GM19238 (cell line): ENCODE measurements around the gene SYNE1.
"Not testable (repeated sequence)": the region's sequence is repeated elsewhere in the genome, so short reads cannot be mapped to it uniquely, and the experiment has no call there.

Experiments
- DNase-seq: peaks from one replicate; pipeline ENCODE4 v3.0.0; 2011; ENCODE audit warnings: low spot score; ENCODE audit not compliant: insufficient read length

Gene SYNE1

DNA sequence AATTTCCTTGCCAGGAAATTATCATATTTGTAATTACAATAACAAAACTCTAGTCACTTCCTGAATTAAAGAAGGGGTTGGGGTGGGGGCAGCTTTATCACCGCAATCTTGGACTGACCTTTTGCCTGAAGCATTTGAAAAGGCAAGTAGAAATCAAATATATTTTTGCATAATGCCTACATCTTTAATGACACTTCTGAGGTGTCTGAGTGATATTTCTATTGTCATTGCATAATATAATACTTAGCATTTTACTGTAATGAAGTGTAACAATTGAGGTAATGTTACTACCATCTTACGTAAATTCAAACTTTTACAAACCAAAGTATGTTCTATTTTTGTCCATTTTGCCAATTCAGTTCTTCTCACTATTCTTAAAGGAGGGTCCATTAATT, 65.2 kb downstream of the SYNE1 start:
- no peak for DNase-seq

GRCh38 chr6:152571089-152571488, 66.1 kb downstream of the SYNE1 start:
- no peak for DNase-seq

DNA sequence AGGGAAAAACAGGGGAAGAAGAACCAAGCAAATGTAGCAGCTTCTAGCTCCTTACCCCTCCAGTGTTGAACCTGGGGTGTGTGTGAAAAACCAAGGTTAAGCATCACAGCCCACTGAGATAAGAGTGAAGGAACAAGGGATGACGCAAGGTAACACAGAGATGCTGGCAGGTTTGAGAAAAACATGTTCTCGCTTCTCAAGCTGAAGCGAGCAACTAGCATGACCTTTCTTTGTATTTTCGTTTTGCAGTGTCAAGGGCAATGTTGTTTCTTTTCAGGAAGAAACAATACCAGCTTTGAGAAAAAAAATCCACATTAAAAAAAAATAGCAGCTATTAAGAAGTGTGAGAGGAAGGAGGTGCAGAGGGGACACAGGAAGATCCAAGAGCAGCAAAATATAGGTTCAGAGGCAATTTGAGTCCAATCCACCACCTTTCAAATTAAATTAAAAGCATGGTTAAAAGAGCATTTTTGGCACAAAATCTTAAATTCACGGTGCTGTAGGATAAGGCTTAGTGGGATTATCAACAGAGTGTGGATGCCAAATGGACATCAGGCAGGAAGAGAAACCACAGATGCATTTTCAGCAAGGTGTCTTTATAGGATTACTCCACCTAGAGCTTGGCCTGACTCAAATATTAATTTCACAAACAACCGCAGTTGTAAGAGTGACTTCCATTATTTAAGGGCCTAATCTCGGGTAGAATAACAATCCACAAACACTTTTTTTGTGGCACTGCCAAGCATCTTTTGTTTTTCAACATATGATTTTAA, 70.9 kb downstream of the SYNE1 start:
- DNase-seq, result no peak

DNA sequence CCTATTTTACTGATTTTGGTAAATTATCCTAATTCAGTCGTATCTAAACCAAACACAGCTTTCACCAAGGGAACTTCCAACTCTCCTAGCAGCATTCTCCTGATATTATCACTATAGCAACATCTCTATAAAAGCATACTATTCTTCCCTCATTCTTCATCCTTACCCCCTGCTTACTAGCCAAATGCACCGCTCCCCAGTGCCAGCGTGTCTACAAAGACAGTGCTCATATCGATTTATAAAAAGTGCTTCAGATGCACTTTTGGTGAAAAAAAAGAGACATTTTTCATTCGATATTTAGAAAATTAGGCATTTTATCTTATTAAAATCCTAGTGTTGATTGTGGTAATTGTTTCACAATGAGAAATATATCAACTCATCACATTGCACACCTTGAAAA, 74.0 kb downstream of the SYNE1 start:
- no peak for DNase-seq

DNA sequence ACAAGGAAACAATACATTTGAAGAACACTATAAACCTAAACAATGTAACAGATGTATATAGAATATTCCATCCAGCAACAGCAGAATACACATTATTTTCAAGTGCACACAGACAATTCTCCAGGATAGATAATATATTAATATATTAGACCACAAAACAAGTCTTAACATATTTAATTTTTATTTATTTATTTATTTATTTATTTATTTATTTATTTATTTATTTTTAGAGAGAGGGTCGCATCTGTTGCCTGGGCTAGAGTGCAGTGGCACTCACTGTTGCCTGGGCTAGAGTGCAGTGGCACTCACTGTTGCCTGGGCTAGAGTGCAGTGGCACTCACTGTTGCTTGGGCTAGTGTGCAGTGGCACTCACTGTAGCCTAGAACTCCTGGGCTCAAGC, 78.4 kb downstream of the SYNE1 start:
- not testable (repeated sequence) for DNase-seq

- no peak for DNase-seq
These were observed 79.7 kb downstream of the SYNE1 start for GRCh38 chr6:152557502-152557901.

GRCh38 chr6:152554851-152555250, 82.3 kb downstream of the SYNE1 start:
- DNase-seq, result no peak

DNA sequence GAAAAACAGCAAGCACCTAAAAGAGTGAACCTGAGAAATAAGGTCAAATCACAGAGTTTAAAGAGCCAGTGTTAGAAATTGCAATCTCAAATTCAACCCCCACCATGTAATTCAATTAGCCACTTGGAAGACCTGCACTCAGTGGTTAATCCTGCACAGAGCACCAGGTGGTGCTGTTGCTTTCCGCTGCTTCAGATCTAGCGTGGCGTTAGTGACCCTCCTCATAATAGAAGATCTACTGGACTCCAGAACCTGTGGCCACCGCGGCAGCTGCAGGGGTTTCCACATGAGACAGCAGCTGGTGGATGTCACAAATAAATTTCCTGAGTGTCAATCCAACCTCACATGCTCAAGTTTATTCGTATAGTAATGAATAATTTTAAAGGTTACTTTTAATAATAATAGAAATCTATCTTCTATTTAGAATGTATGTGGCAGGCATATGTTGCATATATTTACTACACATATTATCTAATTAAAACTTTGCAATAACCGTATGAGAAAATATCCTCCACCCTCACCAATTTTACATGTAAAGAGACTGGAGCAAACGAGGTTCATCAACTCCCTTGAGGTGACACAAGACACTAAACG, 84.4 kb downstream of the SYNE1 start:
- DNase-seq, result no peak

DNA sequence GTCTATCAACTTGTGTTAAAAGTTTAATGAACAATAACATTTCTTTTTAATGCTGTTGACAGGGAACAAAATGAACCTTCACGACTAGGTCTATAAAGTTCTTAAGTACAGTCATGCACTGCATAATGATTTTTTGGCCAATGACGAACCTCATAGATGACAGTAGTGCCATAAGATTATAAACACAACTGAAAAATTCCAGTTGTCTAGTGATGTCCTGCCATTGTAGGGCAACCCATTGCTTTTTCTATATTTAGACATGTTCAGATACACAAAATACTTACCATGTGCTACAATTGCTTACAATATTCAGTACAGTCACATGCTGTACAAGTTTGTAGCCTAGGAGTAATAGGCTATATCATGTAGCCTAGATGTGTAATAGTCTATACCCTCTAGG, 93.6 kb downstream of the SYNE1 start:
- no peak for DNase-seq

GRCh38 chr6:152540381-152540780, 96.8 kb downstream of the SYNE1 start:
- no peak for DNase-seq

DNA sequence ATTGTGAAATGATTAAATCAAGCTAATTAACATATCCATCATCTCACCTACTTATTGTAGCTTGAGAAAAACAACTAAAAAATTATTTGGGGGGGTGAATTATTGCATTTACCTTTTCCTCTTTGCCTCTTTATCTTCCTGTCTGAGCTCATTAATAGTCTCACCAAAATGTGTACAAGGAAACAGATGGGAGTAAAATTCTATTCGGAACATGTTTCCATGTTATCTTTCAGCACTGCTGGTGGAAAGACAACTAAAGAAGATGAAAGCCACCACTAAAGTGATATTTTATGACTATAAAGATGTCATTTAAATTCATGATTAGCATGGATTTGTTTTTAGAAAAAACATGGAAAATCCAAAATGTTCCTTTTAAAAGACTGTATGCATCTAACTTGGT, 102.6 kb downstream of the SYNE1 start:
- DNase-seq, result no peak

DNA sequence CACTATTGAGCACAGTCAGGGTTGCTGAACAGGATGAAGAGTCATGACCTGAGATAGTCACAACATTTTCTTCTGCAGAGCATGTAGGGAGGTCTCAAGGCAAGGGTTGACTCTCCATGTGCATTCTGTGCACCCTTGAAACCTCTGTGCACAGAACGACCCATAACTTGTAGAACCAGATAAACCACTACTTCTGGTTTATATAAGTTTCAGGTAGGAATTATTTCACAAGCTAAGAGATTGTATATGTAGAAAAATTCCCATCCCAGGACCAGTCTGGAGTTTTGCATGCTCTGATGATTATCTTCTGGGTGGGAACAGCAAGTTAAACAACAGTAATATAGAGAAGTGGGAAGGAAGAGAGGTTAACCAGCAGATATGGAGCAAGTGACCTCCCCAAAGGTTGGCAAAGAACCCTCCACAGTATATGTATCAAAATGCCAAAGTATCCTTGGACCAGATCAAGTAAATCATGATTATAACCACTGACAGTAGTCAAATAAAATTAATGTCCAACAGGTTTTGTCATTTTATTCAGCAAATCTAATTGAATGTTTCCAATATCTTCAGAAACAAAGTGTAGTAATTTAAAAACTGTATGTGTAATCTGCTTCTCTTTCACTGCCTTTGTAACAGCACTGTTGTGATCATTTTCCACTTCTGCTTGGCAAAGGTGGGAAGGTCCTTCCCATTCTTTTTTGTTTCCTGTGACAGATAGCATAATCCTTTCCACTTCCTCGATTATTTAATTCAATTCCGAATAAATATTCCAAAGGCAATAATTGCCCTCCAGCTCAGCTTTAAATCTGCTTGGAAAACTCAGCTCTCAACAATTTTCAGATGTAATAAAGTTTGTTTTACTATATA, 104.4 kb downstream of the SYNE1 start:
- DNase-seq, result no peak

GRCh38 chr6:152531659-152532058, 105.5 kb downstream of the SYNE1 start:
- DNase-seq, result no peak

DNA sequence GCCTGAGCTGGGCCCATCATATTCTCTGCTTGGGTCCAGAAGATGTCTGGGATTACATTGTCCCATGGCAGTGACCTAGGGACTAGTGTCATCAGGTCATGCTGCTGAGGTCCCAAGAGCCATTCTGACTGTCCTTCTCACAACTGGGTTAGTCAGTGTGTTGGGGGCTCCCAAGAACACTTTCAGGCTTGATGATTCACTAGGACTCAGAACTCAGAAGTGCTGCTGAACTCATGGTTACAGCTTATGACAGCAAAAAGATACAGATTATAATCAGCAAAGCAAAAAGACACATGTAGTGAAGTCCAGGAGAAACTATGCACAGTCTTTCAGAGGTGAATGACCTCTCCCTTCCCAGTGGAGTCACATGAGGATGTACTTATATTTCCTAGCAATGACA, 107.8 kb downstream of the SYNE1 start:
- DNase-seq, result no peak

- not testable (repeated sequence) for DNase-seq
These were observed 123.0 kb downstream of the SYNE1 start for GRCh38 chr6:152514120-152514519.

GRCh38 chr6:152509916-152510315, 127.2 kb downstream of the SYNE1 start:
- DNase-seq, result no peak

- no peak for DNase-seq
These were observed 128.7 kb downstream of the SYNE1 start for GRCh38 chr6:152508477-152508876.

DNA sequence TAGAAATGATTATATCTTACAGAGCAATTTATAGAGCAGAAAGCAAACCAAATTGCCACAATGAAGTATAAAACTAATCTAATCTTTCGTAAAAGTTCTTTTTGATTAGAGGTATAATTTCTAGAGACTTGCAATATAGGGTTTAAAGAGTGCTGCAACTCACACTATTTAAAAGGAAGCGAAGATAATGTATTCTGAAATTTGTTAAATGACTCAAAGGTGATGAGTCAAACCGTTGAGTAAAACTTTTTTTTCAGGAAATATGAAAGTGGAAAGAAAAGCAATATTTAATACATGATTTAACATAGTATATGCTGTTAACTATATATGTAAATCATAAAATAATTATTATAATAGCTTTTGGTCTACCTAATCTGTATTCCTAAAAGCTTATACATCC, 133.6 kb downstream of the SYNE1 start:
- no peak for DNase-seq

DNA sequence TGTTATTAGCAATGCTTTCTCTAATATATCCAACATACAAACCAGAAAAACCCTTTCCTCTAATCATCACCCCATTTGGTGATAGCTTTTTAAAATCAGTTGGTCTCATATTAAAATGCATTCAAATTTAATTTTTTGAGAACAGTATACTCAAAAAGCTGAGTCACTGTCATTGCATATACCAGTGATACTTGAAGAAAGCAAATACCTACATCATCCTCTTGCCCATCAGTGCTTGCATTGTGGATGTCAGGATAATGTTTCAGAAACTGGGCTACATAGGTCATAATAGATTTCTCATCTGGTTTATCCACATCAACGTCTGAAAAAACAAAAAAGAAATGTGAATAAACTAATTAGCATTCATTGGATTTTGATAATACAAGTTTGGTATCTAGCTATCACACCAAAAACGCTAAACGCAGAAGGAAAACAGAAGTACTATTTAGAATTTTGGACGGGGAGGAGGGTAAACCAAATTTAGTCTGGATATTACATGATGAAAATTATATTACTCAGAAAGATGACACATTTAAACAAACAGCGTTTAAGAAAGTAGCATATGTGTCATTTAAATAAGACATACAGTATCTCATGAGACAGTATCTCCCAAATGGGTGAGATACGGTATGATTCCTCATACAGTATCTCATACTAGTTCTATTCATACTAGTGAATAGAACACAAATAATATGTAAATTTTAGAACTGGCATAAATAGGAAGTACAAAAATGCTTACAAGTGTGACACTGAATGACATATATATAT, 134.6 kb downstream of the SYNE1 start:
- DNase-seq, result no peak

DNA sequence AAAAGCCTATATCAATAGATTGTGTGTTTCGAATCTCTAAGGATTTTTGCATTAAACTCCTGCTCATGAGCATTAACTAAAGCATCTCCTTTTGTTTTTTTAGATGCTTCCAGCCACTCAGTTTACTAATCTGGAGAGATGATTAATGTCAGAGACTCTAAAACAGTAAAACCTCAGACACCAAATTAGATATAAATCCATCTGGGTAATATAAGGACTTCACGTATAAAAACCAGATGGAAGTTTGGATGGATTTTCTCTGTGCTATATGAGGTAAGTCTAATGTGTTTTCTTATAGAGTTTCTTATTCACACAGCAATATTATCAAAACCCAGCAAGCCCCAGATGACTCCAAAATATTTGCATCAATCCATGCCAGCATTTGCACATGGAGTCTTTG, 137.2 kb downstream of the SYNE1 start:
- no peak for DNase-seq

DNA sequence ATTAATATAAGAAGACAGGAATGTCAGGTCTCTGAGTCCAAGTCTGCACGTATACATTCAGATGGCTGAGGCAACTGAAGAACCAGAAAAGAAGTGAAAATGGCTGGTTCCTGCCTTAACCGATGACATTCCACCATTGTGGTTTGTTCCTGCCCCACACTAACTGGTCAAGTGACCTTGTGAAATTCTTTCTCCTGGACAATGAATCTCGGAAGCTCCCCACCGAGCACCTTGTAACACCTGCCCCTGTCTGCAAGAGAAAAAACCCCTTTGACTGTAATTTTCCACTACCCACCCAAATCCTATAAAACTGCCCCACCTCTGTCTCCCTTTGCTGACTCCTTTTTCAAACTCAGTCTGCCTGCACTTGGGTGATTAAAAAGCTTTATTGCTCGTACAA, 140.4 kb downstream of the SYNE1 start:
- no peak for DNase-seq

DNA sequence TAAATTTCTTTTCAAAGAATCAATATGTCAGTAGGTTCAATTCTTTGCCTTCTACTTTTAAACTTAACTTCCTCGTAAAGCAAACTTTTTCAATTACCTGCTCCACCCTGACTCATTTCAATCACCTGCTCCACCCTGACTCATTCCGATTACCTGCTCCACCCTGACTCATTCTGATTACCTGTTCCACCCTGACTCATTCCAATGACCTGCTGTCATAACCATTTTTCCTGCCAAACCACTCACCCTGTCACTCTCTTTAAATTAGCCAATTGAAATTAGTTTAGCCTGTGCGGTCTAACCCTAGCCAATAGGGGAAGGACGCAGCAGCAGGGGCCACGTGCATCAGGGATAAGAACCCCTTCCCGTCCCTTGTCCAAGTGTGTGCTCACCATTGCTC, 141.7 kb downstream of the SYNE1 start:
- not testable (repeated sequence) for DNase-seq
